GM23338 (cell line): ENCODE measurements around the gene SOST. TPM values are rescaled to one million over a fixed set of nuclear protein-coding genes. Genes with fewer than 3 reads are reported as not detected.

Source experiments
- ATAC-seq: fragments of 200-7000 bp; cut with Tn5 transposase; 3 replicates; pipeline ENCODE4 v1.9.1; 2020
- DNase-seq: peaks from one replicate; pipeline ENCODE4 v3.0.0-alpha.2; 2015; ENCODE audit warnings: low spot score
- H2AFZ ChIP-seq: fragments of 200-600 bp; sonication (generic); 2 replicates; pipeline ENCODE4 v1.8.0; 2016; ENCODE audit warnings: antibody characterized with exemption, mild to moderate bottlenecking, moderate library complexity
- H3F3A ChIP-seq: fragments of 200-600 bp; sonication (generic); replicated peaks from 2 replicates; pipeline ENCODE4 v1.8.0; 2017; ENCODE audit warnings: antibody characterized with exemption, mixed run types, low read depth
- H3K27ac ChIP-seq: fragments of 200-600 bp; sonication (generic); 2 replicates; pipeline ENCODE4 v1.6.1; 2016; ENCODE audit warnings: low read depth
- H3K27me3 ChIP-seq: fragments of 200-600 bp; sonication (generic); 2 replicates; pipeline ENCODE4 v1.8.0; 2016; ENCODE audit warnings: mild to moderate bottlenecking, mixed run types, moderate library complexity; ENCODE audit not compliant: insufficient read depth
- H3K36me3 ChIP-seq: fragments of 200-600 bp; sonication (generic); 2 replicates; pipeline ENCODE4 v1.8.0; 2016; ENCODE audit warnings: mild to moderate bottlenecking; ENCODE audit not compliant: insufficient read depth
- H3K4me1 ChIP-seq: fragments of 200-600 bp; sonication (generic); 2 replicates; pipeline ENCODE4 v1.8.0; 2016; ENCODE audit warnings: mild to moderate bottlenecking, moderate library complexity; ENCODE audit not compliant: insufficient read depth
- H3K4me2 ChIP-seq: fragments of 200-600 bp; sonication (generic); 2 replicates; pipeline ENCODE4 v1.7.1; 2017; ENCODE audit warnings: mixed run types
- H3K4me3 ChIP-seq: fragments of 200-600 bp; sonication (generic); 2 replicates; pipeline ENCODE4 v1.6.1; 2016; ENCODE audit warnings: mixed run types
- H3K79me2 ChIP-seq: fragments of 200-600 bp; sonication (generic); replicated peaks from 2 replicates; pipeline ENCODE4 v1.8.0; 2017; ENCODE audit warnings: mild to moderate bottlenecking; ENCODE audit not compliant: insufficient read depth
- H3K9me2 ChIP-seq: fragments of 200-600 bp; sonication (generic); 2 replicates; pipeline ENCODE4 v1.8.0; 2017; ENCODE audit not compliant: insufficient read depth
- H4K20me1 ChIP-seq: fragments of 200-600 bp; sonication (generic); replicated peaks from 2 replicates; pipeline ENCODE4 v1.8.0; 2017; ENCODE audit warnings: mild to moderate bottlenecking; ENCODE audit not compliant: insufficient read depth
- H3K27ac Mint-ChIP-seq: 2 replicates; pipeline ENCODE4 v1.8.0; 2020; ENCODE audit warnings: inconsistent platforms, mild to moderate bottlenecking, moderate library complexity, mixed read lengths
- H3K27me3 Mint-ChIP-seq: 3 replicates; pipeline ENCODE4 v1.8.0; 2022; ENCODE audit warnings: low read depth, mild to moderate bottlenecking, moderate library complexity, mixed read lengths, inconsistent platforms; ENCODE audit not compliant: insufficient read depth, poor library complexity
- H3K36me3 Mint-ChIP-seq: 3 replicates; pipeline ENCODE4 v1.8.0; 2021; ENCODE audit warnings: low read depth, mild to moderate bottlenecking, inconsistent platforms, moderate library complexity, mixed read lengths
- H3K4me1 Mint-ChIP-seq: 3 replicates; pipeline ENCODE4 v1.8.0; 2020; ENCODE audit warnings: mild to moderate bottlenecking, inconsistent platforms, mixed read lengths
- H3K4me3 Mint-ChIP-seq: 3 replicates; pipeline ENCODE4 v1.8.0; 2021; ENCODE audit warnings: moderate library complexity, mild to moderate bottlenecking, inconsistent platforms, mixed read lengths
- H3K9me3 Mint-ChIP-seq: 3 replicates; pipeline ENCODE4 v1.8.0; 2020; ENCODE audit warnings: moderate library complexity, mild to moderate bottlenecking, inconsistent platforms, mixed read lengths
- CREB1 ChIP-seq: fragments of 250-450 bp; sonication (Bioruptor Pico); IDR thresholded peaks from 2 replicates; pipeline ENCODE4 v1.5.0; 2020; ENCODE audit warnings: low read depth, mild to moderate bottlenecking, moderate library complexity
- CTCF ChIP-seq, 2 experiments: fragments of 200-600 bp in 1 of 2; sonication (generic) in 1 of 2; conservative IDR thresholded peaks; 2 replicates each; pipeline versions ENCODE4 v1.5.1 to v1.6.1; 2016 to 2017; ENCODE audit warnings: antibody characterized with exemption in 2 of 2, low read depth in 2 of 2, mild to moderate bottlenecking in 2 of 2, moderate library complexity in 1 of 2
- ETS1 ChIP-seq: IDR thresholded peaks from 2 replicates; pipeline ENCODE4 v1.6.1; 2016; ENCODE audit warnings: antibody characterized with exemption
- ZNF331 ChIP-seq: fragments of 250-450 bp; sonication (Bioruptor Pico); IDR thresholded peaks from 2 replicates; pipeline ENCODE4 v1.5.0; 2020; ENCODE audit warnings: low read depth, mild to moderate bottlenecking, moderate library complexity
- ZNF462 ChIP-seq: fragments of 250-450 bp; sonication (Bioruptor Pico); IDR thresholded peaks from 2 replicates; pipeline ENCODE4 v1.5.0; 2020; ENCODE audit warnings: mild to moderate bottlenecking, moderate library complexity
- polyA plus RNA-seq: library from polyadenylated mRNA; unstranded; fragments of >200 nt; fragmentation: Nextera tagmentation; extraction: Ambion mirVana; gene quantifications from 2 replicates; pipeline ENCODE4 v1.2.1, GENCODE V29; 2016
- total RNA-seq: library from RNA; depleted of rRNA; stranded (reverse); fragments of >200 nt; shearing (Covaris generic); gene quantifications from 2 replicates; pipeline ENCODE4 v1.2.3, GENCODE V29; 2014

SOST gene
- total and polyA plus RNA-seq, 2 experiments from 2014 or later: not detected

- no peak for TF ChIP-seq ZNF462 (CRISPR knock-in tag)
Observed at GRCh38 chr17:43722870-43723665, 35.5 kb downstream of the SOST start (continued).

GRCh38 chr17:43722269-43722619 is 36.3 kb downstream of the SOST start:
- DNase-seq (no peak), ATAC-seq (no peak)
- H3K36me3 Mint-ChIP-seq: no peaks in the 10 kb centered on the region
- H3K4me1 Mint-ChIP-seq: peaks cover 28% of the 10 kb centered on the region
- no peaks in the 10 kb centered on the region; the same call in 2 of the 3 replicates for H3K9me3 Mint-ChIP-seq
- H3F3A ChIP-seq: peaks cover 12% of the 10 kb centered on the region
- H3K4me3 ChIP-seq: no peak overlapping the region
- H3K27me3 ChIP-seq: peaks cover 10% of the 10 kb centered on the region; the same call in 1 of the 2 replicates
- H3K4me2 ChIP-seq: no peak overlapping the region
- peaks cover 27% of the 10 kb centered on the region for H3K4me1 ChIP-seq
- H3K36me3 ChIP-seq: no peaks in the 10 kb centered on the region
- H3K9me2 ChIP-seq: no peaks in the 10 kb centered on the region
- H3K4me3 Mint-ChIP-seq: no peak overlapping the region
- no peak overlapping the region for H3K27ac Mint-ChIP-seq
- no peaks in the 10 kb centered on the region for H4K20me1 ChIP-seq
- H3K27me3 Mint-ChIP-seq: peaks cover 8% of the 10 kb centered on the region
- no peak overlapping the region for H3K27ac ChIP-seq
- no peaks in the 10 kb centered on the region for H3K79me2 ChIP-seq
- H2AFZ ChIP-seq: peak overlapping the region; percentile 83; the same call in 1 of the 2 replicates
- TF ChIP-seq ZNF462 (CRISPR knock-in tag) (no peak), ZNF331 (CRISPR knock-in tag) (no peak), CTCF (conservative IDR thresholded peaks at IDR 0.05; ENCODE audit: low read depth in 2 of 2) (no peak), ETS1 (no peak), CREB1 (CRISPR knock-in tag) (no peak)
